ENCODE results near the gene ZNF865.
A peak's percentile ranks its signal among the peaks of the same experiment; 100 is the strongest.

The ZNF865 gene

GRCh38 chr19:55647732-55648584 is 42.5 kb downstream of the ZNF865 start, which contains the start of gene CCDC106:
Gene CCDC106, plus strand, starts transcription at chr19:55648212. Its CDS starts 835 bp downstream, at chr19:55649047.
- DNase-seq: peak in 1 of 2 donors; percentile 38

- no peak for DNase-seq
Measured at GRCh38 chr19:55648585-55649267, 43.3 kb downstream of the ZNF865 start.

DNA sequence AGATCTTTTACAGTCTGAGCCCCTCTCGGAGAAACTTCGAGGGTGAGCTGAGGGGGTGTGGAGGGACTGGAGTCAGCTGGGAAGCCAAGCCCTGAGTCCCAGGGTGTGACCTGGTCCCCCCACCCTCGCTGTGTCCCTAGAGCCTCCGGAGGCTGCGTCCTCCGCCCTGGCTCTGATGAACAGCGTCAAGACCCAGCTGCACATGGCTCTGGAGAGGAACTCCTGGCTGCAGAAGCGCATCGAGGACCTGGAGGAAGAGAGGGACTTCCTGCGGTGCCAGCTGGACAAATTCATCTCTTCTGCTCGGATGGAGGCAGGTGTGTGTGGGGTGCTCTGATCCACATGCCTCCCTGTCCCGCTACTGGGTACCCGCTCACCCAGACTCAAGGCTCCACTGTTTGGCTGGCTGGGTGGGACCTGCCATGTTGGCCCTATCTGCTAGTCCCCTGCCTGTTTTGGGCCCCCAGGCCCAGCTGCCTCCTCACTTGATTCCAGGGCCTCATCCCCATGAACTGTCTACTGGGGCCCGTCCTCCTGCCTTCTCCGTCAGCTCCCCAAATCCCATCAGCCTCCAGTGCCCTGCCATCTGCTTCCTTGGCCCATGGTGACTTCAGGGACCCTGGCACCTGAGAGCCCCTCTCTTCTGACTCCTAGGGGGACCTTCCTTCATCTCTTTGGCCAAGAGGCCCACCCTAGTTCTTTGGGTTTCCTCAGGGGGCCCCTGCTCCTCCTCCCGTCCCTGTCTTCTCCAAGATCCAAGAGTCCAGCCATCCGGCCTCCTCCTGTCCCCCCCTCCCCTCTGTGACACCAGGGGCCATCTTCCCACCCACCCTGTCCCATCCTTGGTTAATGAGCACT is 44.0 kb downstream of the ZNF865 start:
- no peak for DNase-seq

DNA sequence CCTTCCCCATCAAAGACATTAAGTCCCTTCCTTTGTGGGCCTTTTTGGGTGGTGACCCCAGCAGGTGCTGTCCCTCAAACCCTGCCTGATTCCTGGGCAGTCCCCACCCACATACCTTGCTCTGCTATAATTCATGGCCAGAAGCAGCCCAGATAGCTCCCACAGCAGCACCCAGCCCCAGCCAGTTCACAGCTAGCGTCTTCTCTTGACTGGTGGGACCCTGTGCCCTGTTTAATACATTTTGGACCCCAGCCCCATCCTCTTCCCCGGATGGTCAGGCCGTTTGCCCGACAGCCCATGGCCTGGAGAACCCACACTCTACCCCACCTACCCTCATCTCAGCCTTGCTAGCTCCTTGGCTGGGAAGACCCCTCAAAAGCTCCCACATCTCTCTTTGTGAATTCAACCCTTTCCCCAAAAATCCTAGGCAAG is 44.7 kb downstream of the ZNF865 start:
- no peak for DNase-seq

DNA sequence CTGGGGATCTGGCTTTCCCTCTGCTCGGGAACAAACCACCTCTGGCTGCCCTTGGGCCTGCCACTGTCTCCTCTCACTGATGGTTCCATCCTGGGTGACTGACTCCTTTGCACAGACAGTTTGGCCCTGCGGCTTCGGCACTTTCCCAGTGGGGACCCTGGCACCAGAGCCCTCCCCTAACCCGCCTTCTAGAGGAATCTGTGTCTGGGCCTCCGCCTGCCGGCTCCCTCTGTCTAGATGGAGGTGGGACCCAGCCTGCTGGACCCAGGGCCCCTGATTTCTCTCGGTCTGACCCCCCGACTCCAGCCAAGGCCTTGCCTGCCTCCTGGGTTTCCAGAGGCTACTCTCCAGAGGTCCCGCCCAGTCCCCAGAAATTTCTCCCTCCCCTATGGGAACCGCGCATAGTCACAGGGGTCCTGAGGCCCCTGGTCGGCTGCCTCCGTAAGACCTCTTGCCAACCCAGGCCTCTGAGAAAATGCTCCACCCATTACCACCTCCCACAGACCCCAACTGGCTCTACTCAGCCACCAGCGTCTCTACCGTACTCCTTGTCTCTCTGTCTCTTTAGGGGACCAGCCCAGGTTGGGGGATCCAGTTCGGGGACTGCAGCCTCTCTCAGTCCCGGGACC is 45.3 kb downstream of the ZNF865 start:
- DNase-seq: no peak

DNA sequence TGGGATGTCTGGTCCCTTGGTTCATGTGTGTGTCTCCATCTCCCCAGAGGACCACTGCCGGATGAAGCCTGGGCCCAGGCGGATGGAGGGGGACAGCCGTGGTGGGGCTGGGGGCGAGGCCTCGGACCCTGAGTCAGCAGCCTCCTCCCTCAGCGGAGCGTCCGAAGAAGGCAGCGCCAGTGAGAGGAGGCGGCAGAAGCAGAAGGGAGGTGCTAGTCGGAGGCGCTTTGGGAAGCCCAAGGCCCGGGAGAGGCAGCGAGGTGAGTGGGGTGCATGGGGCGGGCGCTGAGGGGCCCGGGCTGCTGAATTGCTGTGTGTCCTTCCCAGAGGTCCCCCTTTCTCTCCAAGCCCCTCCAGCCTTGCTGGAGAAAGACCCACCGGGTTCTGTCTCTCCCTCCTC is 45.8 kb downstream of the ZNF865 start:
- no peak for DNase-seq

GRCh38 chr19:55652311-55653128 is 47.1 kb downstream of the ZNF865 start:
- no peak for DNase-seq

- peak; percentile 95 to 99 for DNase-seq
Measured at GRCh38 chr19:55653651-55654322, 48.3 kb downstream of the ZNF865 start.

- DNase-seq: peak; percentile 100
Measured at GRCh38 chr19:55654323-55654867, 48.9 kb downstream of the ZNF865 start.

- peak; percentile 85 to 96 for DNase-seq
Measured at GRCh38 chr19:55654868-55655647, 49.6 kb downstream of the ZNF865 start, which contains the start of gene U2AF2. Gene U2AF2, plus strand, starts transcription at chr19:55655035. Its CDS starts 70 bp downstream, at chr19:55655105.

DNA sequence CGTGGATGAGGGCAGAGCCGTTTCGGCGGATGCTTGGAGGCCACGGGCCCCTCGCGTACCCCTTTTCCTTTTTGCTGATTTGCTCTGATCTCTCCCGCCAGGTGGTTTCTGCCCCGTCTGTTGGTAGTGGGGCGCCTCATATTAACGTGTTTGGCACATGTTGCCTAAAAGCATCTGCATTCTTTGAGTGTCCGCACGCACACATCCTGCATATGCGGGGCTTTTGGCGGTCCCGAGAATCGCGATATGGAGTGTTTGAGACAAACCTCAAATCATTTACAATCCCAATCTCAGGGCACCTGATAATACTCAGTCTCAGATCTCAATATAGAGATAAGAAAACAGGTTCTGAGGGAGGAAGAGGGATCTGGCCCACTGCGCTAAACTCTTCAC is 50.2 kb downstream of the ZNF865 start:
- no peak for DNase-seq

GRCh38 chr19:55656552-55656951 is 51.1 kb downstream of the ZNF865 start:
- no peak for DNase-seq

GRCh38 chr19:55656988-55657747 is 51.7 kb downstream of the ZNF865 start:
- DNase-seq: no peak

- DNase-seq: no peak
Measured at GRCh38 chr19:55658846-55659459, 53.5 kb downstream of the ZNF865 start.

DNA sequence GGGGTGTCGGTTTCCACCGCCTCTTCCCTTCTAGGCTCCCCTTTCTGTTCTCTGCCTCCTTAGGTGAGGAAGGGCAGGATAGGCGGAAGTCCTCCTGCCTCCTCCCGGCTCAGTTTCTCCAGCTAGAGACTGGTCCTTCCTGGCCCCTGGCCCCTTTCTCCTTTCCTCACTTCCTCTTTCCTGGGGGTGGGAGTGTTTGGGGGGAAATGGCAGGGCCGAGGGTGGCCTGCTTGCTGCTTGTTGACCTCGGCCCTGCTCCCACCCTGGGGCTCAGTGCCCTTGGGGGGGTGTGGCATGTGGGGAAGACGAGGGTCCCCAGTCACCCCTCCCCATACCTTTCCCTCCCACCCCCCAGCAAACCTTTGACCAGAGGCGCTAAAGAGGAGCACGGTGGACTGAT is 54.4 kb downstream of the ZNF865 start:
- DNase-seq: no peak

- no peak for DNase-seq
Measured at GRCh38 chr19:55660404-55660803, 55.0 kb downstream of the ZNF865 start.

- DNase-seq: no peak
Measured at GRCh38 chr19:55660991-55661390, 55.5 kb downstream of the ZNF865 start.

DNA sequence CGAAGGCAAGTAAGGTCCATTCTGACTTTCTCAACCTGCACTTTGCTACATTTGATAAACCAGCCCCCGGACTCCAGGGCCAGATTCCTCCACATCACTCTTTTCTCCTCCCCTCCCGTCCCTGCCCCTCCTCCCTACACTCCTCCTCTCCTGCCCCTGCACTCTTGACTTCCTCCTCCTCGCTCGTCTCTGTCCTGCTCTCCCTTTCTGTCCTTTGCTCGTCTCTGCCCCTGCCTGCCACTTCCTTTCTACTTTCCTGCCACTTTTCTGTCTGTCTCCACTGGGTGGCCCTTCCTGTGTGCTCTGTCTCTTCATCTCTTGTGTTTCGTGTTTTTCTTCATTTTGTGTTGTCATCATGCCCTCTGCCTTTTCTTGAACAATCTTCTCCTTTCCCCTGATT is 56.4 kb downstream of the ZNF865 start:
- DNase-seq: no peak

Measured in inflammatory macrophage treated with lipopolysaccharide for 1 hour (primary cell).